GM18909 (cell line): ENCODE measurements around the gene GPATCH8.
"Not testable (repeated sequence)": the region's sequence is repeated elsewhere in the genome, so short reads cannot be mapped to it uniquely, and the experiment has no call there.

Experiments used
- ATAC-seq: cut with Tn5 transposase; IDR thresholded peaks from one replicate; pipeline ENCODE4 v1.9.1; 2021; ENCODE audit warnings: mild to moderate bottlenecking; ENCODE audit not compliant: unreplicated experiment, poor library complexity

GPATCH8 gene

DNA sequence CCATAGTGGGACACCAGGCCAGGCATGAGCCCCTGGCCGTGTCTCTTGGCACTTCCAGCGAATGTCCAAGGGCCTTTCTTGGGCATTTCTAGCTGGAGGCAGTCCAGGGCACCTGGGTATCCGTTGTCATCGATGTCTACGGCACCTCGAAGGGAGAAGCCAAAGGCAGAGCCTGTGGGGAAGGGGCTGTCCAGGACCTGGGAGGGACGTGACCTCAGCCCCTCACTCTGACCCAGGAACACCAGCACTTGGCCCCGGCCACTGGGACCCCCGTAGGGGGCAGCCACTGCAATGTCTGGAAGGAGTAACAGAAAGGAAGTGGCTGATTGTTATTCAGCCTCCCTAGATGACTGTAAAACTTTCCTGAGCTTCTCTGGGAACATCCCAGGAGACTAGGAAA is 122.4 kb downstream of the GPATCH8 start:
- no peak for ATAC-seq

GRCh38 chr17:44379887-44380286 is 123.3 kb downstream of the GPATCH8 start:
- ATAC-seq, result no peak

GRCh38 chr17:44378171-44378705 is 125.0 kb downstream of the GPATCH8 start:
- no peak for ATAC-seq

DNA sequence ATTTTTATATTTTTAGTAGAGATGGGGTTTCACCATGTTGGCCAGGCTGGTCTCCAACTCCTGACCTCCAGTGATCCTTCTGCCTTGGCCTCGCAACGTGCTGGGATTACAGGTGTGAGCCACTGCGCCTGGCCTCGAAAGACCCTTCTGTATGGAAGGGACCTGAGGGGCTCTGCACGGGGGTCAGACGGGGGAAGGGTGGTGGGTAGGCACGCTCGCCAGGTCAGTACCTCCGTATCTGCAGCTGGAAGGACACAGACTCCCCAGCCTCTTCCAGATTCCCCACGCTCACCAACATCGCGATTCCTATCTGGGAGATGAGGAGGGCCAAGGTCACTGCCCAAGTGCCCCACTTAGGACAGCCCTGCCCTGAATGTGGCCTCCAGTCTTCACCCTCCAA is 126.4 kb downstream of the GPATCH8 start:
- ATAC-seq, result no peak

DNA sequence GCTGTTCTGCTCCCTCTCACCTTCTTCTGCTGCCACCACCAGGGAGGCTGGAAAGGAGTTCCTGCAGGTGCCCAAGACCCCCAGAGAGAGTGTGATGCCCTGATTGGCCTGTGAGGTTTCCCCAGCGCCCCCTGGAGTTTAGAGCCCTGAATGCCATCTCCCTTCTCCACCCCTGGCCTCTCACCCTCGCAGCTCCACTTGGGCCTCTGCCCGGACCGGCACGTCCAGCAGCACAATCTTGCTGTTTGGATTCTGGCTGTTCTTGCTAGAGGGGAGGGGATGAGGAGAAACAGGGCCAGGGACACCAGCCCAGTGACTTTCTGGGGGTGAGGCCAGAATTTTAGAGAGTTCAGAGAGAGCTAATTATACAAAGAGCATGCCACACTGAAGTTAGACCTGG is 127.1 kb downstream of the GPATCH8 start:
- ATAC-seq, result no peak

DNA sequence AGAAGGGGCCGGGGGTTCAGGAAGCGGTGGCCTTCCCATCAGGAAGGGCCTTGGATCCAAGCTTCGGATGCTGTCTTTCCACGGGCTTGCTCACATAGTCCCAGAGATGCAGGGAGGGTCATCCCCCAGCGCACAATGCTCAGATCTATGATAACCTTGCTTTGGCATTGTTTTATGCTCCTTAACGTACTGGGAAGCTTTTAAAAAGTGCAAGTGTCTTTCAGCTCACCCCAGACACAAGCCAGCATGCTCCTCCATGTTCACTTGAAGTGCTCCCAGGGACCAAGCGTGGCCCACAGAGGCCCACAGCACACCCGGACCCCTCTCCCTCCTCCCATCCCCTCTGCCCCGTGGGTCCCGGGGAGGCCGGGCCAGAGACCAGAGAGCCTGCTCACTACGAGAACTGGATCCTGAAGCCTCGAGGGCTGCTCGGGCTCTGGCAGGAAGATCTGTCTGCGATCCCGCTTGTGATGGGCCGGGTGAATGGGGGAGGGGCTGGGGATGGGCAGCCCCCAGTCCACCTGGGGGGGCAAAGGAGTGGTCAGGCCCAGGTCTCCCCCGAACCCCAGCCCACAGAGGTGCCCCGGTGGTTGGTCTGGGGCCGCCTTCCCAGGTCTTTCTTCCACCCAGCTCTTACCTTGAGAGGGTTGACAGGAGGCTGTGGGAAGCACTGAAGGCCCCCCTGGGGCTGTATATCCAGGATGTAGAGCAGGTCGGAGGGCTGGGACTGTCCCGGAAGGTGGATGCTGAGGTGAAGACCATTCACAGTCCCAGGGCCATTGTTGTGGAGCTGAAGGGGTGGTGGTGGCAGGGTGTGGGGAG is 127.8 kb downstream of the GPATCH8 start:
- ATAC-seq, result no peak

GRCh38 chr17:44374306-44375195 is 128.7 kb downstream of the GPATCH8 start:
- no peak for ATAC-seq

DNA sequence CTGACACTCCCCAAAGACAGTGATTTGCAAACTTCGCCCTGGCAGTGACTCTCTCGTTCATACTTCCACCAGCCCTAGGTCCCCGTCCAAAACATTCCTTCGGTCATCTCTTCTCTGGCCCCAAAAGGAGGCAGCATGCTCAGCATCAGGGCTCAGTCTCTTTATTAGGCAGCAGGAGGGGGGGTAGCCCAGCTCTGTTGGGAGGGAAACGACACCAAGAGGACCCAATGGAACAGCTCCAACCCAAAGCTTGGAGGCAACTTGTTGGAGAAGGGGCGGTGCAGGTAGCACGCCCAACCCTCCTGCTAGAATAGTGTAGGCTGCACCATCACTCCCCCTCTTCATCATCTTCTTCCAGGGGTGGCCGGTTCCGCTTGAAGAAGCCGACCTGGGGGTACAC is 131.2 kb downstream of the GPATCH8 start:
- ATAC-seq, result no peak

GRCh38 chr17:44369414-44370023 is 133.7 kb downstream of the GPATCH8 start:
- not testable (repeated sequence) for ATAC-seq

DNA sequence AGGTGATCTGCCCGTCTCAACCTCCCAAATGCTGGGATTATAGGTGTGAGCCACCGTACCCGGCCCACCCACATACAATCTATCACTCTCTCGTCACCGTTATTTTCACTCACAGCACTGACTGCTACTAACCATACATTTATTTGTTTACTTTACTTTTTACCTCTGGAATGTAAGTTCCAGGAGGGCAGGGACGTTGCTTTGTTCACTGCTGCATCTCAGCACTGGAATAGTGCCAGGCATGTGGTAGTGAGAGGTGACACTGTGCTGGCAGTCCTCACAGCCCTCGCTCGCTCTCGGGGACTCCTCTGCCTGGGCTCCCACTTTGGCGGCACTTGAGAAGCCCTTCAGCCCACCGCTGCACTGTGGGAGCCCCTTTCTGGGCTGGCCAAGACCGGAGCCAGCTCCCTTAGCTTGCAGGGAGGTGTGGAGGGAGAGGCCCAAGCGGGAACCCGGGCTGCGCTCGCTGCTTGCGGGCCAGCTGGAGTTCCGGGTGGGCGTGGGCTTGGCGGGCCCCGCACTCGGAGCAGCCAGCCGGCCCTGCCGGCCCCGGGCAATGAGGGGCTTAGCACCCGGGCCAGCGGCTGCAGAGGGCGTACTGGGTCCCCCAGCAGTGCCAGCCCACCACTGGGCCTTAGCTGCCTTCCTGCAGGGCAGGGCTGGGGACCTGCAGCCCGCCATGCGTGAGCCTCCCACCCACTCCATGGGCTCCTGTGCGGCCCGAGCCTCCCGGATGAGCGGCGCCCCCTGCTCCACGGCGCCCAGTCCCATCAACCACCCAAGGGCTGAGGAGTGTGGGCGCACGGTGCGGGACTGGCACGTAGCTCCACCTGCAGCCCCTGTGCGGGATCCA is 134.6 kb downstream of the GPATCH8 start:
- not testable (repeated sequence) for ATAC-seq

DNA sequence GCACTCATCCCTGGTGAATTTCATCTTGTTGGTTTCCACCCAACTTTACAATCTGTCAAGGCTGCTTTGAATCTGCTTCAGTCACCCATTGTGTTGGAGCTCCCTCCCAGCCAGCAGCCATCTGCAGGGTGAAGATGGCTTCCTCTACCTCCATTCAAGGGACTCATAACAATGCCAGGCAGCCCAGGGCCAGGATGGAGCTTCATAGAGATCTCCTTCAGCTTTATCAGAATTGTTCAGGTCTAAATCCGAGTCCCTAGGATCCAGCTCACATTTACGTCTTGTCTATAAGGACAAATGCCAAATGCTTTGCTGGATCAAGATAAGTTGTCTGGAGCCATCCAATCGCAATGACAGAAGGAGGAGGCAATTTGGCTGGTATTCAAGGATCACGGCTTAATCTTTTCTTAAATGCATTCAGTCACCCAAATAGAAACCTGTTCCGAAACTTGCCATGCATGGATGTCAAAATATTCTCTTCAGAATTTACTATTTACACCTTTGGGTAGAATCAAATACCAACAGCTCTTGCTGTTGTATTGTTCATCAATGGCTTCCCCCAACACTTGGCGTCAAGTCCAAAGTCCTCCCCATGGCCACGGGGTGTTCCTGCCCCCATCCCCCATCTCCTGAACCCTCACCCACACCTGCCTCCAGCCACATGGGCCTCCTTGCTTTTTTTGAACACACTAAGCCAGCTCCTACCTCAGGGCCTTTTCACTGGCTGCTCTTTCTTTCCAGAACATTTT is 135.8 kb downstream of the GPATCH8 start:
- no peak for ATAC-seq

DNA sequence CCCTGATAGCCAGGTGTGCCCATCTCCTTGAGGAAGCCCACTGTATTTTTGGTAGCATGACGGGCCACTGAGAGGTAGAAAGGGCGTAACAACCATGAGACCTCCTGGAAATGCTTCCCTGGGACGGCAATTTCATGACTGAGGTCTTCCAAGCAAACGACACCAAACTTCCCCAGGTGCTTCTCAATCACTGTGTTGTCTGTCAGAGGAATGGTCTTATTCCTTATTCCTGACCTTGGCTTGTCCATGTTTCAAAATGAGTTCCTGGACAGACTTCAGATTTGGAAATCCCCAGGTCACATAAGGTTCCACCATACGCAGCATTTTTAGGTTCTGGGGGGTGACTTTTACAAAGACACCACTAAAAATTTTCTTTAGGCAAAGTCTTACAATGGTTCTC is 138.2 kb downstream of the GPATCH8 start:
- ATAC-seq, result not testable (repeated sequence)

- peak; percentile 54 for ATAC-seq
Observed at GRCh38 chr17:44363613-44364159, 139.5 kb downstream of the GPATCH8 start, which contains the start of gene FAM171A2. TSS of gene FAM171A2 (minus strand) at chr17:44363853. CDS start at chr17:44363714, 139 bp downstream.

DNA sequence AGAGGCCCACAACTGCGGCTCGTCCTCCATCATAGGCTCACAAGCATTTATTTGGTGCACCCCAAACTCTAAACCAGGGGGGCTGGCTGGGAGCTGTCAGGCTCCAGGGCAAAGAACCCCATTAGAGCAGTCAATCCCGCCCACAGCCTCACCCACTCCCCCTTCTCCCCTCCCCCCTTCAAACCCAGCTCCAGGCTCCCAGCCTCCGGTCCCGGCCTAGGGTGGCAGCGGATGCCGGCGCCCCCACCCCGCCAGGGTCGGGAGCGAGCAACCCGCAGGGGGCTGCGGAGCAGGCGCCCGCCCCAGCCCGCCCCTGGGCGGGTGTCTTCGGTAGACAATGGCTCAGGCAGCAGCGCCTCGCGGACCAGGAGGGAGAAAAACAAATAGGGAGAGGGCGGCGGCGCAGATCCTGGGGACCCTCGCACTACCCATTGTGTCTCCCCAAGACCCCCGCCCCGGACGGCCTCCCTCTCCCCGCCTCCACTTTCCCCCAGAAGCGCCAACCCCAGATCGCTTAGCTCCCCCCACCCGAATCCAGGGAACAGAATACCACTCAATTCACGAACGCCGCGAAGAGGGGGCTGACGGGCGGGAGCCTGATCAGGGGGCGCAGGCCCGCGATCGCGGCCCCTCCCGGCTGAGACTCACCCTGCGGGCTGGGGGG is 140.1 kb downstream of the GPATCH8 start:
- no peak for ATAC-seq

DNA sequence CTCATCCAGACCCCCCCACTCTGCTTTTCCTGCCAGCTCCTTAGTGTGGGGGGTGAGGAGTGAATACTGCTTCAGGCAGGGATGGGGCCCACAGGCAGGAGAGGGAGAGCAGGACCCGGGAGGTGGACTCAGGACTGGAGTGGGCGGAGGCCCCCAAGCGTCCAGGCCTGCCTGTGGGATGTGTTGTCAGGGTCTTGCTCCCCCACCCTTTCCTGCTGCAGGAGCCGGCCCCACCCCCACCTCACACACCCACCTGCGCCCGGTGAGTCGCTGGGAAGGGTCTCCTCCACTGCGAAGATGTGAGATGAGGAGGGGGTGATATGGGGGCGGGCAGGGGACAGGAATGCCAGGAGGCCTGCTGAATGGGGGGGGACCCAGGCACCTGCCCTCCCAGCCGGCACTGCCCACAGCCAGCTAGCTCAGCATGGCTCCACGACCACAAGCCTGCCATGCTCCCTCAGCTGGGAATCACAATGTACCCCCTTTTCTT is 140.7 kb downstream of the GPATCH8 start:
- no peak for ATAC-seq

DNA sequence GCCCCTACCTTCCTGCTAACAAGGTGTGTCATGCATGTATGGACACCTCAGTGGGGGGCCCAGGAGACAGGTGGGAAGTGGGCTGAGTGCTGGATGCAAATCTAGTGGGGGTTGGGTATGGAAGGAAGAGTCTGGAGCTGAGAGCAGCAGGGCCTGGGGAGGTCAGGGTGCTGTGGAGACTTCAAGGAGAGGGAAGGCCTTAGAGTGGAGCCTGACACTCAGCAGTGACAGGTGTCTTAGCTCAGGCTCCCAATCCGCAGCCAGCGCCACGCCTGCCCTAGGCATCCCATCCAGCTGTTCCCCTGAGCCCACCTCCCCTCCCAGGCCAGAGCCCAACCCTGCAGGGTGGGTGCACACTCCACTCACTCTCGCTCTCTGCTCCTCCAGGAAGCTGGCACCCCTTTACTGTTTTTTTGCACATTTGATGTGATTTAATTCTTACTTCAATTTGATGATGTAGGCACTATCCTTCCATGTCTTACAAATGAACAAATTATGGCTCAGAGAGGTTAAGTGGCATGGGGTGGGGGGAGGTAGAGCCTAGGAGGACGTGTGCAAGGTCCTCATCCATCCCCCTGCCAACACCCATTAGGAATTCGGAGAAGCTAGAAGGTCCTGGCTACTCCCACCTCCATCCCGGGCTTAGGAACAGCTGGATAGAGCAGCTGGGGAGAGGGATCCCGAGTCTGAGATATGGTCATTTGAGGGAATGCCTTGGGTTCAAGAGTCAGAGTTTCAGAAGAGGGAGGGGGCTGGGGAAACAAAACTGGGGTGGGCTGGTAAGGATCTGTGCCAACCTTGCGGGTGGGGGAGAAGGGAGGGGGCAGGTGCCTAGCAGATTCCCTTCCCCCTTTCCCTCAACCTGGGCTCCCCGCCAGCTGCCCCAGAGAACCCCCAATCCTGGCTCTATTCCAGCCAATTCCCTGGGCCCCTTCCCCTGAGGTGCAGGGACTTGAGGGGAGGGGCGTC is 141.6 kb downstream of the GPATCH8 start:
- no peak for ATAC-seq

DNA sequence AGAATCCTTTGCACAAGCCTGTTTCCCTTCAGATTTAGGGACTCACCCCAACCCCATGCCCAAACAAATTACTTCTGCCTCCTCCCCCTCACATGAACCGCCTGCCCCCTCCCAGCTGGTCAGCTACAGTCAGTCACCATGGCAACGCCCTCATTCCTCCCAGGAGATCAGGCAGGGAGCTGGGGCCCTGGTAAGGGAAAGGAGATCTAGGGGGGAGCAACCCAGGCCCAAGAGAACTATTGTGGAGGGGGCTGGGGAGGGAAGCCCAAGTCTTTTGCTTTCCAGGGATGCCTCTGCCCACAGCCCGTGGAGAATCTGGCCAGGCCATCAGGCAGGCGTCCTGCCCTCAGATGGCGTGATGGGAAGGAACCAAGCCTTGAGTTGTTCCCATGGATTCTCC is 142.4 kb downstream of the GPATCH8 start:
- no peak for ATAC-seq
